GM19463 (cell line): ENCODE measurements around the gene NXPE4.
"Not testable (repeated sequence)": the region's sequence is repeated elsewhere in the genome, so short reads cannot be mapped to it uniquely, and the experiment has no call there.

Experiments used
- ATAC-seq: cut with Tn5 transposase; IDR thresholded peaks from one replicate; pipeline ENCODE4 v1.9.1; 2021; ENCODE audit warnings: mild to moderate bottlenecking, moderate library complexity; ENCODE audit not compliant: unreplicated experiment

NXPE4 gene

GRCh38 chr11:114595571-114595970 lies at the start of gene NXPE4:
NXPE4 (minus strand) TSS chr11:114595786; CDS start chr11:114594759, 1,027 bp downstream.
- ATAC-seq, result no peak

DNA sequence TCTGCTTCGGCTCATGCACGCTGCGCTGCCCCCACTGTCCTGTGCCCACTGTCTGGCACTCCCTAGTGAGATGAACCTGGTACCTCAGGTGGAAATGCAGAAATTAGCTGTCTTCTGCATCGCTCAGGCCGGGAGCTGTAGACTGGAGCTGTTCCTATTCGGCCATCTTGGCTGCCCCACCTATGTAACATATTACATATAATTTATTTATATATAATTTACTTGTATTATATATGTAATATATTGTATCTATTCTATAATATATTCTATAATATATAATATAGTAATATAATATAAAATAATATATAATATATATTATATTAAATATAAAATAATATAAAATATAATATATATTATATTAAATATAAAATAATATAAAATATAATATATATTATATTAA lies 43.9 kb upstream of the NXPE4 start:
- ATAC-seq, result not testable (repeated sequence)

GRCh38 chr11:114631445-114631965 lies 35.9 kb upstream of the NXPE4 start:
- ATAC-seq, result not testable (repeated sequence)

DNA sequence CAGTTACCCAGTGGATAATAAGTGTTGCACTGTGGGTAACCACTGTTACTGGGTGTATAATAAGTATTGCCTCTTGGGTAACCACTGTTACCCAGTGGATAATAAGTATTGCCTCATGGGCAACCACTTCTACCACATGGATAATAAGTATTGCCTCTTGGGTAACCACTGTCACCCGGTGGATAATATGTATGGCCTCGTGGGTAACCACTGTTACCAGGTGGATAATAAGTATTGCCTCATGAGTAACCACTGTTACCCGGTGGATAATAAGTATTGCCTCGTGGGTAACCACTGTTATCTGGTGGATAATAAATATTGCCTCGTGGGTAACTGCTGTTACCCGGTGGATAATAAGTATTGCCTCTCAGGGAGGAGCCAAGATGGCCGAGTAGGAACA lies 29.7 kb upstream of the NXPE4 start:
- no peak for ATAC-seq

DNA sequence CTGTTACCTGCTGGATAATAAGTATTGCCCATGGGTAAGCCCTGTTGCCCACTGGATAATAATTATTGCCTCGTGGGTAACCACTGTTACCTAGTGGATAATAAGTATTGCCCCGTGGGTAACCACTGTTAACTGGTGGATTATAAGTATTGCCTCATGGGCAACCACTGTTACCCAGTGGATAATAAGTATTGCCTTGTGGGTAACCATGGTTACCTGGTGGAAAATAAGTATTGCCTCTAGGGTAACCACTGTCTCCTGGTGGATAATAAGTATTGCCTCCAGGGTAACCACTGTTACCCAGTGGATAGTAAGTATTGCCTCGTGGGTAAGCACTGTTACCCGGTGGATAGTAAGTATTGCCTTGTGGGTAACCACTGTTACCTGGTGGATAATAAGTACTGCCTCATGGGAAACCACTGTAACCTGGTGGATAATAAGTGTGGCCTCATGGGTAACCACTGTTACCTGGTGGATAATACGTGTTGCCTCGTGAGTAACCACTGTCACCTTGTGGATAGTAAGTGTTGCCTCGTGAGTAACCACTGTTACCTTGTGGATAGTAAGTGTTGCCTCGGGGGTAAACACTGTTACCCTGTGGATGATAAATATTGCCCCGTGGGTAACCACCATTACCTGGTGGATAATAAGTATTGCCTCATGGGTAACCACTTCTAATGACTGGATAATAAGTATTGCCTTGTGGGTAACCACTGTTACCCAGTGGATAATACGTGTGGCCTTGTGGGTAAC lies 29.0 kb upstream of the NXPE4 start:
- ATAC-seq, result no peak

DNA sequence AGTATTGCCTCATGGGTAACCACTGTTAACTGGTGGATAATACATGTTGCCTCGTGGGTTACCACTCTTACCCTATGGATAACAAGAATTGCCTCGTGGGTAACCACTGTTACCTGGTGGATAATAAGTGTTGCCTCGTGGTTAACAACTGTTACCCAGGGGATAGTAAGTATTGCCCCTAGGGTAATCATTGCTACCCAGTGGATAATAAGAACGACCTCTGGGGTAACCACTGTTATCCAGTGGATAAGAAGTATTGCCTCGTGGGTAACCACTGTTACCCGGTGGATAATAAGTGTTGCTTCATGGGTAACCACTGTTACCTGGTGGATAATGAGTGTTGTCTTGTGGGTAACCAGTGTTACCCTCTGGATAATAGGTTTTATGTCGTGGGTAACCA lies 28.1 kb upstream of the NXPE4 start:
- no peak for ATAC-seq

DNA sequence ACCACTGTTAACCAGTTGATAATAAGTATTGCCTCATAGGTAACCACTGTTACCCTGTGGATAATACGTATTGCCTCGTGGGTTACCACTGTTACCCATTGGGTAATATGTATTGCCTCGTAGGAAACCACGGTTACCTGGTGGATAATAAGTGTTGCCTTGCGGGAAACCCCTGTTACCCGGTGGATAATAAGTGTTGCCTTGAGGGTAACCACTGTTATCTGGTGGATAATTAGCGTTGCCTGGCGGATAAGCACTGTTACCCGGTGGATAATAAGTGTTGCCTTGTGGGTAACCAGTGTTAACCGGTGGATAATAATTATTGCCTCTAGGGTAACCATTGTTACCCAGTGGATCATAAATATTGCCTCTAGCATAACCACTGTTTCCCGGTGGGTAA lies 27.3 kb upstream of the NXPE4 start:
- ATAC-seq, result no peak

GRCh38 chr11:114621950-114622809 lies 26.6 kb upstream of the NXPE4 start:
- ATAC-seq, result no peak

GRCh38 chr11:114621072-114621471 lies 25.5 kb upstream of the NXPE4 start:
- ATAC-seq, result no peak

GRCh38 chr11:114619659-114620173 lies 24.1 kb upstream of the NXPE4 start:
- ATAC-seq, result no peak

DNA sequence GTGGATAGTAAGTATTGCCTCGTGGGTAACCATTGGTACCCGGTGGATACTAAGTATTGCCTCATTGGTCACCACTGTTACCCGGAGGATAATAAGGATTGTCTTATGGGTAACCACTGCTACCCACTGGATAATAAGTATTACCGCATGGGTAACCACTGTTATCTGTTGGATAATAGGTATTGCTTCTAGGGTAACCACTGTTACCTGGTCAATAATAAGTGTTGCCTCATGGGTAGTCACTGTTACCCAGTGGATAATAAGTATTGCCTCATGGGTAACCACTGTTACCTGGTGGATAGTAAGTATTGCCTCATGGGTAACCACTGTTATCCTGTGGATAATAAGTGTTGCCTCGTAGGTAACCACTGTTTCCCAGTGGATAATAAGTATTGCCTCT lies 22.6 kb upstream of the NXPE4 start:
- no peak for ATAC-seq

DNA sequence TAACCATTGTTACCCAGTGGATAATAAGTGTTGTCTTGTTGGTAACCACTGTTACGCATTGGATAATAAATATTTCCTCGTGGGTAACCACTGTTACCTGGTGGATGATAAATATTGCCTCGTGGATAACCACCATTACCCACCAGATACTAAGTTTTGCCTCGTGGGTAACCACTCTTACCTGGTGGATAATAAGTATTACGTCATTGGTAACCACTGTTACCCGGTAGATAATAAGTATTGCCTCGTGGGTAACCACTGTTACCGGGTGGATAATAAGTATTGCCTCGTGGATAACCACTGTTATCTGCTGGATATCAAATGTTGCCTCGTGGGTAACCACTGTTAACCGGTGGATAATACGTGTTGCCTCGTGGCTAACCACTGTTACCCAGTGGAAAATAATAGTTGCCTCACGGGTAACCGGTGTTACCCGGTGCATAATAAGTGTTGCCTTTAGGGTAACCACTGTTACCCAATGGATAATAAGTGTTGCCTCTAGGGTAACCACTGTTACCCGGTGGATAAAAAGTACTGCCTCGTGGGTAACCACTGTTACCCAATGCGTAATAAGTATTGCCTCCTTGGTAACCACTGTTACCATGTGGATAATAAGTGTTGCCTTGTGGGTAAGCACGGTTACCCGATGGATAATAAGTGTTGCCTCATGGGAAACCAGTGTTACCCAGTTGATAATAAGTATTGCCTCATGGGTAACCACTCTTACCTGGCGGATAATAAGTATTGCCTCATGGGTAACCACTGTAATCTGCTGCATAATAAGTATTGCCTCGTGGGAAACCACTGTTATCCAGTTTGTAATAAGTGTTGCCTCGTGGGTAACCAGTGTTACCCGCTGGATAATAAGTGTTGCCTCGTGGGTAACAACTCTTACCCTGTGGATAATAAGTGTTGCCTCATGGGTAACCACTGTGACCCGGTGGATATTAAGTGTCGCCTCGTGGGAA lies 21.9 kb upstream of the NXPE4 start:
- no peak for ATAC-seq

- ATAC-seq, result no peak
Measured at GRCh38 chr11:114616516-114616915, 20.9 kb upstream of the NXPE4 start.

GRCh38 chr11:114615448-114616361 lies 20.1 kb upstream of the NXPE4 start:
- ATAC-seq, result no peak

GRCh38 chr11:114614127-114614720 lies 18.6 kb upstream of the NXPE4 start:
- ATAC-seq, result no peak

GRCh38 chr11:114613094-114613493 lies 17.5 kb upstream of the NXPE4 start:
- ATAC-seq, result not testable (repeated sequence)

GRCh38 chr11:114612686-114613085 lies 17.1 kb upstream of the NXPE4 start:
- no peak for ATAC-seq

- ATAC-seq, result not testable (repeated sequence)
Measured at GRCh38 chr11:114612199-114612598, 16.6 kb upstream of the NXPE4 start.
